GM19452 (cell line): ENCODE measurements around the gene RUNX1.
A peak's percentile ranks its signal among the peaks of the same experiment; 100 is the strongest.

Experiments used
- ATAC-seq: cut with Tn5 transposase; IDR thresholded peaks from one replicate; pipeline ENCODE4 v1.9.1; 2021; ENCODE audit not compliant: unreplicated experiment

Gene RUNX1

GRCh38 chr21:34885626-34886239, 163.4 kb downstream of the RUNX1 start:
- no peak for ATAC-seq

DNA sequence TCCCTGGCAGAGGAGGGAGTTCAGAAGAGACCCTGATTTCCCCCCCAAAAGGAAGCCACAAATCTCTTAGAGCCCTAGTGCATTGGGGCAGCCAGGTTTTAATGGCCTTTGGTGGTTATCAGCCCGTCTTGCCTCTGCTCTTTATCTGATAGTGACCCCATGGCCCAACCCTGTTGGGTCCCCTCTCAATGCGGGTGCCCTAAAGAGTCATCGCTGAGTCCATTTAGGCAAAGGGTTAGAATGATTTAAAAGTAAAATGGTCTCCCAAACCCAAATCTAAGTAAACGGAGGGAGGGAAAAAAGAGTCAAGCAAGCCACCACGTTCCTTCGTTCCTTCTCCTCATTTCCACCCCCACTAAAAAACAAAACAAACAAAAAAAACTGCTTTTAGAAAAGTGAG, 164.0 kb downstream of the RUNX1 start:
- ATAC-seq, result no peak

GRCh38 chr21:34884346-34884929, 164.7 kb downstream of the RUNX1 start:
- ATAC-seq, result no peak

DNA sequence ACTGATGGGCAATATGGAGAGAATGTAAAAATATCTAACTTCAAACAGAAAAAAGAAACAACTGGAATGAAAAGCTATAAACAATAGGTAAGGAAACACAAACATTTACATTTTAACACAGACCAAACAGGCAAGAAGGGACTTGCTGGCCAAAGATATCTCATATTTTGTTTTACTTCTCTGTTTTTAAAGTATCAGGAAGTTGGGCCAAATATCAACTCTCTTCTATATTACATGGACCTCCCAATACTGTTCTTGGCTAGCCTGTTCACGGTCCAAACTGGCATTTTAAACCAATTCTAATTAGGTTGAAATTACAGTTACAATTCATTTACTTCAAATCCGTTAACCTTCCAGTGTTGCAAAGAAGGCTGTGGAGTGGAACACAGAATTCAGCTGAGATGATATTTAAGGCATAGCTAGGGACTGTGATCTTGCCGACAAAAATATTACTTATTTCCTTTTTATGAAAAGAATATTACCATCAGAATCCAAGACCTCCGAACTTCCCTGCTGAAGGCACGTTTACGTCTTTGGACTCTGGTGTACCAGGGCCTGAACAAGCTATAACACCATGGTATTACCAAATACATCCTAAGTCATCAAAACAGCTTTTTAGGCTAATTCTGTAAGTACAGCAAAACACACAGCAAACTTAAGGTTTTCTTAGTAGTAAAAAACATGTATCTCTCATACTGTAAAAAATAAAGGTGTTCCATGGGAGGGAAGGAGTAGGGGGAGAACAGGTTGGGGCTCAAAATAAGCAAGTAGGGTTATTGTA, 165.4 kb downstream of the RUNX1 start:
- no peak for ATAC-seq

DNA sequence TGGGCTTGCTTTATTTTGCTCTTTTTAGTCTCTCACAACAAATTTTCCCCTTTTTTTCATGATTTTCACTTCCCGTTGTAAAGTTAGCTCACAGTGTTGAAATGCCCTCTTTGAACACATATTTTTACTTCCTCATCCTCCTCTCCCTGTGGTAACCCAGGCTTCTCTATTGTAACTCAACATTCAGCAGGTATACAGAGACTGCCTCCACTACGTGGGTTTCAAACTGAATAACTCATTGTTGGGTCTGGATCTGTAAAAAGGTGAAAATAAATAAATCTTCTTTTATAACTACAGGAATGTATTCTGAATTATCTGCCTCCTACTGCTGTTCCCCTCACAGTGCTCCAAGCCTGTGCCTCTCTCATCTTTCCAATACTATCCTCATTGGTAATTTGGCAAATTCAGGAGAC, 166.4 kb downstream of the RUNX1 start:
- no peak for ATAC-seq

GRCh38 chr21:34881839-34882371, 167.2 kb downstream of the RUNX1 start:
- no peak for ATAC-seq

- no peak for ATAC-seq
These were observed 167.7 kb downstream of the RUNX1 start for GRCh38 chr21:34881421-34881820.

DNA sequence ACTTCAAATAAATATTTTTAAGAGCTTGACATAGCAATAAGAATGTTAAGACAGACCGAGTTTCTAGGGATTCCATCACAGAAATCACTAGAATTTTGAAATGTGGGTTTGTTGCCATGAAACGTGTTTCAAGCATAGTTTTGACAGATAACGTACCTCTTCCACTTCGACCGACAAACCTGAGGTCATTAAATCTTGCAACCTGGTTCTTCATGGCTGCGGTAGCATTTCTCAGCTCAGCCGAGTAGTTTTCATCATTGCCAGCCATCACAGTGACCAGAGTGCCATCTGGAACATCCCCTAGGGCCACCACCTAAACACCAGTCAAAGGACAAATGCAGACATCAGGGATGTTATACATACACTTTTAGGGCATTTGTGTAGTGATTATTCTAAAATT, 168.7 kb downstream of the RUNX1 start:
- ATAC-seq, result no peak

DNA sequence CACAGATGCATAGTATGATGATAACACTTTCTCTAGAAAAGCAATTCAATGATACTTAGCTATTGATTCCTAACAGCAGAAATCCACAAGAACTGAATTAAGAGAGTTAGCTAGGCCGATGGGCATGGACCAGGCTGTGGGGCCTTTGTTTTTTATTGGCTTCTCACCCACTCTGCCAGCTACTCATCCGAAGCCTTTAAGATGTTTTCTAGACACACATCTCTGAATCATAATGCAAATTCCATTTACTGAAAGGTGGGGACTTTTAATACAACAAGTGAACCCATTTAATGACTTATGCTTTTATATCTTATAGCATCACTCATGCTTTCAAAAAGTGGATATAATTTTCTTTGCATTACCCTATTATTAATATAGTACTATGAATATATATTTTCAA, 170.2 kb downstream of the RUNX1 start:
- ATAC-seq, result no peak

DNA sequence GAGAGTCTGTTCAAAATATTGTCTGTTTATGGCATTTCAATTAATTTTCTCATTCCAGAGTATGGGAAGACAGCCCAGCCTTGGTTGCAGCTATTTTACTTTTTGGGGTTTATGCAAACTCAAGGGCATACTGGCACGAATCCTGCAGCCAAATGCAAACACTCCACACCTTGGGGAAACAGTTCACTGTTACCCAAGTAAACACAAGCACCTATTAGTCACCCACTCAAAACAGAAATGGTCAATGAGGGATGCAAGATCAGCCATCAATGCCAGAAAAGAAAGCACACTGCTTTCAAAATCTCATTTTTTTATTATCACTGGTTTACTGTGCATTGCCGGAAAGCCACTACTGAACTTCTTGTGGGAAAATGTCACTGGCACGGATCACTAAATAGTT, 170.6 kb downstream of the RUNX1 start:
- ATAC-seq, result no peak

GRCh38 chr21:34877485-34878128, 171.5 kb downstream of the RUNX1 start:
- no peak for ATAC-seq

DNA sequence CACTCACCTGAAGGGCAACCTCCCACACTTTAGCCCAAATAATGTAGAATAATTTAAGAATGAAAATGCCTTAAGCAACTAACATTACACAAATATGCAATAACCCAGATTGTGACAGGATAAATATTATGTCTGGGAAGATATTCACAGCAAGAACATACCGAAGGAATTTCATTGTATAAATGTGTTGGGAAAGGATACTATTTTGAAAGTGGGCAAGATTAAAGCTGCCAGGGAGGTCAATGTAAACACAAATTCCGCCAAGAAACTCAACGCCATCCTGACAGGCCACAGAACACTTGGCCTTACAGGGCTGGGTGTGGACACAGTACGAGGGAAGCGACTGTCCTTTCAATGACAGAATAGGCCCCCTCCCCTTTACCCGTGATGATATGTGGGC, 173.3 kb downstream of the RUNX1 start:
- no peak for ATAC-seq

DNA sequence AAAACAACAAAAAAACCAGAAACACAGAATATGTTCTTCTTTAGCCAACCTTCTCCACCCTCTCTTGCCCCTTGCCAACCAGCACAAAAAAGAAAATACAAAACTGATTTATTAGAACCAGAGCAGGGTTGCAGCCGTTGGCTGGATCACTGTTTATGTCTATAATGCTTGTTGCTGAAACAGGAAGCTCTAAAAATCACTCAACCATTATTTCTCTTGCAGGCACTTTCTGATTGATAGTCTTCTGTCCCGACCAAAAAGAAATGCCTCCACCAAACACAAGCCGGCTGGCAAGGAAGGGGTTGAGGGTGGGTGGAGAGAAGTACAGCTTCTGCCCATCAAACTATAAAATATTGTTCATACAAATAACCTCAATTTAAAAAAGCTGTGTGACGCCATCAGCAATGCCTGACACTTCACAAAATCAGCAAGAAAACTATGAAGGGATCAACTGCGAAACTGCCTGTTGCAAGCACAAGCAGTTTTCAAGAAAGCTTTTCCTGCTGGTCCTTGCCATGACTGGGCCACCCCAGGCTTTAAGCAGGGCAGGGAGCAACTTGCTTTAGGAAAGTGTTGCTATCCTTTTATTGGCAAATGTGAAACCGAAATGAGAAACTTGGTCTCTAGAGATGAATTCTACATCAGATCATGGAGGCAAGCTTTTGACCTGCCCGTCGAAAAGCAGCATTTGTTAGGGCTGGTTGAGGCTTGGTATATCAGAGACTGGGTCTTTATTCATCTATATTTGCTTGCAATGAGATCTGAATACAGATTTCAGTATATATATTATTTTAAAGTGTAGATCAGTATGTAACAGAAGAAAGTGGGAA, 174.2 kb downstream of the RUNX1 start:
- ATAC-seq, result peak; percentile 74

GRCh38 chr21:34871026-34871908, 177.8 kb downstream of the RUNX1 start:
- no peak for ATAC-seq

- ATAC-seq, result no peak
These were observed 178.9 kb downstream of the RUNX1 start for GRCh38 chr21:34870246-34870645.

DNA sequence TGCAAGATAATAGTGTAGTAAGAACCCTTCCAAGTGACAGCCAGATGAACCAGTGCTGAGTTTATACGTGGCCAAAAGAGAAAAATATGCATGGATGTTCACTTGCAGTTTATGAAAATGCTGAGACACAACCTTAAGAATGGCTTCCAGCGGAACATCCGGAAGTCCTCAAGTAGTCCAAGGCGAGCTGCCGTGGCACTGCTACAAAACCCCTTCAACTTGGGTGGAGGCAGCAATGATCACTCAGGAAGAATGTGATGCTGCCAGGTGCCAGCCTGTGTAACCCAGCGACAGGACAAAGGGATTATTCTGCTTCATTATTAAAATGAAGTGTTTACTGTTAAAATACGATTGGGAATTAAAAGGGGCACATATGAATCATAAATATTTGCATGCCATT, 179.6 kb downstream of the RUNX1 start:
- no peak for ATAC-seq

GRCh38 chr21:34867785-34868184, 181.3 kb downstream of the RUNX1 start:
- no peak for ATAC-seq

- ATAC-seq, result peak; percentile 86
These were observed 183.5 kb downstream of the RUNX1 start for GRCh38 chr21:34865400-34866241.
